ENCODE data around the gene CDC16. TPM values are rescaled to one million over a fixed set of nuclear protein-coding genes. Genes with fewer than 3 reads are reported as not detected.

Gene CDC16
- polyA plus RNA-seq, 1 experiment, result 112 TPM

DNA sequence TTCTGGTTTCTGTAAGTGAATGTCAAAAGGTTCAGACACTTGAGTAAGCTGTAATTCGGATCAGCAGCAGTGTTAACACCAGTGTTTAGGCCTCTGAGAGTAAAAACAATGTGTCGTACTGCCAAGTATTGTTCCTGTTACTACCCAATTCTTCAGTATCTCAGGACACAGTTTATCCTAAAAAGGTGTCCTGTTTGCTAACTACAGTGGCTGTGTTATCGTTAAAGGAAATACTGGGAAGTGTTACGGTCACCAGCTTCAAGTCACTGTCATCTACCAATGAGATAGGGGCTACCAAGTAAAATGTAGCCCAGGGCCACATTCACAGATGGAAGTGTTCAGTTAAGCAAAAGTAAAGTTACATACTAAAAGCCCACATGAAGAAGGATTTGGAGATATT, 44.4 kb downstream of the CDC16 start:
- H3K27ac ChIP-seq (ENCODE audit: low read depth, low read length), result no peak overlapping the region
- POLR2A ChIA-PET, result interaction anchor here (0.6 kb wide), 1 partner anchor 10 kb away, joined by 3 read pairs; no protein-coding TSS in a partner anchor

DNA sequence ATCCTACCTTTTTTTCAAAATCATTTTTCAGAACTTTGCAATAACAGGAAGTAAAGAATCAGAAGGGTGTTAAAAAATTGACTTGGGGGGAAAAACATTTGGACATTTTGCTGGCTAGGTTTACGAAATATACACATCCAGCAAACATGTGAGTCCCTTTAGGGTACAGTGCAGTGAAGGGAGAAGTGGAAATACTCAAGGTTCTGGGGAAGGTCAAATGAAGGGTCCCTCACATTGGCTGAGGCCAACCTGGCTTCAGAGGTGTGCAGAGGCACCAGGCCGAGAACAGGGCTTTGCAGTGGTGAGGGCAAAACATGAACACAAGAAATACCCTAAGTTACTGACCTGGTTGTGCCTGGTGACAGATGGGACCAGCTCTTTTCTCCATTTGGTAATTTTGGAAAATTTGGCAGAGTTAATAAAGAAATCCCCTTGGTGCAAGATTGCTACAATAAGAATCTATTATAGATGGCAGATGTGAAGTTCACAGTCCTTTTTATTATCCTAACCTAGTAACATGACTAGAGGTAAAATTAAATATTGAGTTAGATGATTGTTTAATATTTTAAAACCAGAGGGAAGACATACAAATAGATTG, 45.2 kb downstream of the CDC16 start:
- H3K4me3 ChIP-seq (ENCODE audit: low read depth, low read length), result no peak overlapping the region
- DNase-seq (ENCODE audit: low read depth, low spot score), result no peak
- TF ChIP-seq, protein P1, sequence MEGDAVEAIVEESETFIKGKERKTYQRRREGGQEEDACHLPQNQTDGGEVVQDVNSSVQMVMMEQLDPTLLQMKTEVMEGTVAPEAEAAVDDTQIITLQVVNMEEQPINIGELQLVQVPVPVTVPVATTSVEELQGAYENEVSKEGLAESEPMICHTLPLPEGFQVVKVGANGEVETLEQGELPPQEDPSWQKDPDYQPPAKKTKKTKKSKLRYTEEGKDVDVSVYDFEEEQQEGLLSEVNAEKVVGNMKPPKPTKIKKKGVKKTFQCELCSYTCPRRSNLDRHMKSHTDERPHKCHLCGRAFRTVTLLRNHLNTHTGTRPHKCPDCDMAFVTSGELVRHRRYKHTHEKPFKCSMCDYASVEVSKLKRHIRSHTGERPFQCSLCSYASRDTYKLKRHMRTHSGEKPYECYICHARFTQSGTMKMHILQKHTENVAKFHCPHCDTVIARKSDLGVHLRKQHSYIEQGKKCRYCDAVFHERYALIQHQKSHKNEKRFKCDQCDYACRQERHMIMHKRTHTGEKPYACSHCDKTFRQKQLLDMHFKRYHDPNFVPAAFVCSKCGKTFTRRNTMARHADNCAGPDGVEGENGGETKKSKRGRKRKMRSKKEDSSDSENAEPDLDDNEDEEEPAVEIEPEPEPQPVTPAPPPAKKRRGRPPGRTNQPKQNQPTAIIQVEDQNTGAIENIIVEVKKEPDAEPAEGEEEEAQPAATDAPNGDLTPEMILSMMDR (IDR thresholded peaks at IDR 0.05; ENCODE audit: low read depth, low read length), result no peak
- POLR2A ChIA-PET, result interaction anchor here (2.2 kb wide), 1 partner anchor 15 kb away, joined by 5 read pairs; no protein-coding TSS in a partner anchor
- CTCF ChIA-PET, result interaction anchor here (1.6 kb wide), 1 partner anchor 31 kb away, joined by 3 read pairs; no protein-coding TSS in a partner anchor
- H3K27ac ChIP-seq (ENCODE audit: low read depth, low read length), result no peak overlapping the region
- no peaks in the 10 kb centered on the region for H3K9me3 ChIP-seq (ENCODE audit: control insufficient read depth, insufficient read depth, low read length)
- H3K27me3 ChIP-seq (ENCODE audit: control insufficient read depth, insufficient read depth, low read length), result no peaks in the 10 kb centered on the region

More for the DNA sequence above, 44.4 kb downstream of the CDC16 start:
- Histone ChIP-seq H3K9me3 (ENCODE audit: control insufficient read depth, insufficient read depth, low read length) (no peaks in the 10 kb centered on the region), H3K27me3 (ENCODE audit: control insufficient read depth, insufficient read depth, low read length) (no peaks in the 10 kb centered on the region), H3K4me3 (ENCODE audit: low read depth, low read length) (no peak overlapping the region)
- DNase-seq (ENCODE audit: low read depth, low spot score), result no peak
- TF ChIP-seq, protein P1 (IDR thresholded peaks at IDR 0.05; ENCODE audit: low read depth, low read length), result no peak
- CTCF ChIA-PET, result no interaction called here

DNA sequence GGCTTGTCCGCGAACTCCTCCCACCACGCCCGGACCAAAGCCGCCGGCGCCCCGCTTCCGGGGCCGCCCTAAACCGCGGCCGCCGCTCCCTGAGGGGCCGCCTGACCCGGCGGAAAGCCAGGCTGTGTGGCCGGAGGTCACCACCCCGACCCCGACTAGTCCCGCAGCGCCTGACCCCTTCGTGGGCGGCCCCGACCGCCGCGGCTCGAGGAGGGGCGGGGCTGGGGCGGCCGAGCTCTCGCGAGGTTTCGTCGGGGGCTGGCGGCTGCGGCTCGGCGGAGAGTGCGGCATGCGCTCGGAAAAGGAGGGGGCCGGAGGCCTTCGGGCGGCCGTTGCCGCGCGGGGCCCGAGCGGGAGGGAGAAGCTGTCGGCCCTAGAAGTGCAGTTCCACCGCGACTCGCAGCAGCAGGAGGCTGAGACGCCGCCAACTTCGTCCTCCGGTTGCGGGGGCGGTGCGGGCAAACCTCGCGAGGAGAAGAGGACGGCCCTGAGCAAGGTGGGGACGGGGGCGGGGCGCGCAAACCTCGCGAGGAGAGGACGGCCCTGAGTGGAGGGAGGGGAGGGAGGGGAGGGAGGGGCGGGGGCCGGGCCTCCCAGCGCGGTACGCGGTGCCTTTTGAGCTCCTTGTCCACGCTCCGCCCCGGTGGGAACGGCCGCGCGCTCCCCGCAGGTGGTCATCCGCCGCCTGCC, 46.8 kb downstream of the CDC16 start, which contains the start of gene UPF3A:
Gene UPF3A, plus strand, starts transcription at position 251 of the 690 bp plus-strand sequence. Its CDS starts 39 bp downstream, at position 290.
- ChIA-PET CTCF (no interaction called here), POLR2A (interaction anchor here (1.1 to 2.2 kb wide), 4 partner anchors 16 to 60 kb away, joined by 4 to 8 read pairs (median 4); no protein-coding TSS in a partner anchor)
- Histone ChIP-seq H3K4me3 (ENCODE audit: low read depth, low read length) (peak within 1 kb of the TSS; percentile 82), H3K27me3 (ENCODE audit: control insufficient read depth, insufficient read depth, low read length) (no peaks in the 10 kb centered on the region), H3K27ac (ENCODE audit: low read depth, low read length) (peak within 1 kb of the TSS; percentile 89), H3K9me3 (ENCODE audit: control insufficient read depth, insufficient read depth, low read length) (no peaks in the 10 kb centered on the region)
- TF ChIP-seq, protein P1 (IDR thresholded peaks at IDR 0.05; ENCODE audit: low read depth, low read length), result no peak
- DNase-seq (ENCODE audit: low read depth, low spot score), result peak; percentile 82

DNA sequence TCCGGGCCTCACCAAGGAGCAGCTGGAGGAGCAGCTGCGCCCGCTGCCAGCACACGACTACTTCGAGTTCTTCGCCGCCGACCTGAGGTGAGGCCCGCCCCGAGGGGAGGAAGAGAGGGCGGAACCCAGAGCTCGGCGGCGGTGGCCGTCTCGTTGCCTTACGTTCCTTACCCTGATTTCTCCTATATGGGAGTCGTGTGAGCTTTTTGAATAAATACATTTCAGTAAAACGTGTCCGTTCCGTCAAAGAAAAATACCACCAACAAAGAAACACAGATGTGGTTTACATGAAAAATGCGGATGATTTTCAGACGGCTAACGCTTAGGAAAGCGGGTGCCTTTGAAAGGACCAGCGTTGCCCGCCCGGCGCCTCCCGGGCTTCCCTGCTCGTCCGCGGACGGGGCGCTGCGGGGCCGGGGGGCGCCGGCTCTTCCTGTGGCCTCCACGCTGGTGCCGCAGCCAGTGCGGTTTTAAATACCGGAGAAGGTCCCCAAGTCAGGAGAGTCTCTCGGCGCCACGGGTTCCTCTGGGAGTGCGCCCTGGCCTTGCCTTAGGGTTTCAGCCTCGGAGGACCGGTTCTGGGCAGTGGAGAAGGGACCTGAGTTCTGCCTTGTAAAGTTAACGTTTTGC, 47.5 kb downstream of the CDC16 start:
- no peak for DNase-seq (ENCODE audit: low read depth, low spot score)
- H3K27ac ChIP-seq (ENCODE audit: low read depth, low read length), result peak overlapping the region; percentile 71
- TF ChIP-seq, protein P1 (IDR thresholded peaks at IDR 0.05; ENCODE audit: low read depth, low read length), result no peak
- ChIA-PET CTCF (no interaction called here), POLR2A (interaction anchor here (1.1 to 2.2 kb wide), 4 partner anchors 17 to 59 kb away, joined by 4 to 8 read pairs (median 4); no protein-coding TSS in a partner anchor)
- H3K4me3 ChIP-seq (ENCODE audit: low read depth, low read length), result peak overlapping the region; percentile 82
- no peaks in the 10 kb centered on the region for H3K9me3 ChIP-seq (ENCODE audit: control insufficient read depth, insufficient read depth, low read length)
- H3K27me3 ChIP-seq (ENCODE audit: control insufficient read depth, insufficient read depth, low read length), result no peaks in the 10 kb centered on the region

All from AG04450 (cell line).